HEK293 (cell line): Measurements from ENCODE around the gene PPARGC1A.

Experiments
- SCRT2 ChIP-seq: fragments of 450-650 bp; formaldehyde crosslinking; IDR thresholded peaks from 2 replicates; pipeline ENCODE4 v1.5.1; 2016; ENCODE audit warnings: missing biosample characterization, missing genetic modification characterization
- YY1 ChIP-seq: fragments of 450-650 bp; formaldehyde crosslinking; IDR thresholded peaks from 2 replicates; pipeline ENCODE4 v1.5.1; 2018; ENCODE audit warnings: missing biosample characterization, missing genetic modification characterization
- ZBTB20 ChIP-seq: fragments of 450-650 bp; formaldehyde crosslinking; IDR thresholded peaks from 2 replicates; pipeline ENCODE4 v1.5.1; 2016; ENCODE audit warnings: missing biosample characterization, missing genetic modification characterization
- ZNF350 ChIP-seq: fragments of 450-650 bp; formaldehyde crosslinking; IDR thresholded peaks from 2 replicates; pipeline ENCODE4 v1.5.0; 2017; ENCODE audit warnings: missing biosample characterization, mild to moderate bottlenecking, missing genetic modification characterization
- ZNF394 ChIP-seq: fragments of 450-650 bp; formaldehyde crosslinking; IDR thresholded peaks from 2 replicates; pipeline ENCODE4 v1.5.1; 2016; ENCODE audit warnings: missing biosample characterization, missing genetic modification characterization, mild to moderate bottlenecking, moderate library complexity, borderline replicate concordance
- ZNF654 ChIP-seq: fragments of 450-650 bp; formaldehyde crosslinking; IDR thresholded peaks from 2 replicates; pipeline ENCODE4 v1.5.1; 2016; ENCODE audit warnings: low read depth, missing biosample characterization, missing genetic modification characterization
- TF ChIP-seq, protein P1 (sequence below): fragments of 450-650 bp; formaldehyde crosslinking; optimal IDR thresholded peaks from 2 replicates; pipeline ENCODE3; 2016; ENCODE audit warnings: missing biosample characterization, mild to moderate bottlenecking, missing genetic modification characterization
- TF ChIP-seq, protein P2 (sequence below): fragments of 450-650 bp; formaldehyde crosslinking; IDR thresholded peaks from 2 replicates; pipeline ENCODE4 v1.5.1; 2016; ENCODE audit warnings: missing biosample characterization, missing genetic modification characterization
- TF ChIP-seq, protein P3 (sequence below): fragments of 450-650 bp; formaldehyde crosslinking; IDR thresholded peaks from 2 replicates; pipeline ENCODE4 v1.5.1; 2016; ENCODE audit warnings: missing biosample characterization, missing genetic modification characterization

DNA sequence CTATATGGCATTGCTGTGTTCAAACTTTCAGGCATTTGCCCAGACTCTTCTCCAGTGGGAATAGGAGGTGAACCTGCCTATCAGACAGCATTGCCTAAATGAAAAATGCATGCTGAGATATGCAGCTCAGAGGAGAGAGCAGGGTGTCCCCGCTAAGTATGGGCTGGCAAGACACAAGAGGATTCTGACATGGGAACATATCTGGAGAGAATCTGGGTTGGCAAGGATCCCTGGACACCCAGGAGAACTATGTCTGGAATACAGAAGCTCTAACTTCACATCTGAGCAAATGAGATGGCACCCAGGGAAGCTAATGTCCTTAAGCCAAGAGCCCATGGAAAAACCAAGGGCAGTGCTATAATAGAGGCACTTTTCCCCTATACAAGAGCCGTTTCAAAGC is 18.4 kb downstream of the PPARGC1A start:
- TF ChIP-seq, protein P1, sequence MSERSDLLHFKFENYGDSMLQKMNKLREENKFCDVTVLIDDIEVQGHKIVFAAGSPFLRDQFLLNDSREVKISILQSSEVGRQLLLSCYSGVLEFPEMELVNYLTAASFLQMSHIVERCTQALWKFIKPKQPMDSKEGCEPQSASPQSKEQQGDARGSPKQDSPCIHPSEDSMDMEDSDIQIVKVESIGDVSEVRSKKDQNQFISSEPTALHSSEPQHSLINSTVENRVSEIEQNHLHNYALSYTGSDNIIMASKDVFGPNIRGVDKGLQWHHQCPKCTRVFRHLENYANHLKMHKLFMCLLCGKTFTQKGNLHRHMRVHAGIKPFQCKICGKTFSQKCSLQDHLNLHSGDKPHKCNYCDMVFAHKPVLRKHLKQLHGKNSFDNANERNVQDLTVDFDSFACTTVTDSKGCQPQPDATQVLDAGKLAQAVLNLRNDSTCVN (tag by site-specific recombination): no peak
- no peak for TF ChIP-seq ZNF394 (tag by site-specific recombination)
- no peak for TF ChIP-seq SCRT2 (tag by site-specific recombination)
- TF ChIP-seq, protein P2, sequence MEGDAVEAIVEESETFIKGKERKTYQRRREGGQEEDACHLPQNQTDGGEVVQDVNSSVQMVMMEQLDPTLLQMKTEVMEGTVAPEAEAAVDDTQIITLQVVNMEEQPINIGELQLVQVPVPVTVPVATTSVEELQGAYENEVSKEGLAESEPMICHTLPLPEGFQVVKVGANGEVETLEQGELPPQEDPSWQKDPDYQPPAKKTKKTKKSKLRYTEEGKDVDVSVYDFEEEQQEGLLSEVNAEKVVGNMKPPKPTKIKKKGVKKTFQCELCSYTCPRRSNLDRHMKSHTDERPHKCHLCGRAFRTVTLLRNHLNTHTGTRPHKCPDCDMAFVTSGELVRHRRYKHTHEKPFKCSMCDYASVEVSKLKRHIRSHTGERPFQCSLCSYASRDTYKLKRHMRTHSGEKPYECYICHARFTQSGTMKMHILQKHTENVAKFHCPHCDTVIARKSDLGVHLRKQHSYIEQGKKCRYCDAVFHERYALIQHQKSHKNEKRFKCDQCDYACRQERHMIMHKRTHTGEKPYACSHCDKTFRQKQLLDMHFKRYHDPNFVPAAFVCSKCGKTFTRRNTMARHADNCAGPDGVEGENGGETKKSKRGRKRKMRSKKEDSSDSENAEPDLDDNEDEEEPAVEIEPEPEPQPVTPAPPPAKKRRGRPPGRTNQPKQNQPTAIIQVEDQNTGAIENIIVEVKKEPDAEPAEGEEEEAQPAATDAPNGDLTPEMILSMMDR (tag by site-specific recombination): no peak
- TF ChIP-seq, protein P3, sequence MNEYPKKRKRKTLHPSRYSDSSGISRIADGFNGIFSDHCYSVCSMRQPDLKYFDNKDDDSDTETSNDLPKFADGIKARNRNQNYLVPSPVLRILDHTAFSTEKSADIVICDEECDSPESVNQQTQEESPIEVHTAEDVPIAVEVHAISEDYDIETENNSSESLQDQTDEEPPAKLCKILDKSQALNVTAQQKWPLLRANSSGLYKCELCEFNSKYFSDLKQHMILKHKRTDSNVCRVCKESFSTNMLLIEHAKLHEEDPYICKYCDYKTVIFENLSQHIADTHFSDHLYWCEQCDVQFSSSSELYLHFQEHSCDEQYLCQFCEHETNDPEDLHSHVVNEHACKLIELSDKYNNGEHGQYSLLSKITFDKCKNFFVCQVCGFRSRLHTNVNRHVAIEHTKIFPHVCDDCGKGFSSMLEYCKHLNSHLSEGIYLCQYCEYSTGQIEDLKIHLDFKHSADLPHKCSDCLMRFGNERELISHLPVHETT (tag by site-specific recombination): no peak
- no peak for TF ChIP-seq YY1
- TF ChIP-seq ZNF350 (tag by site-specific recombination): no peak
- TF ChIP-seq ZNF654 (tag by site-specific recombination): no peak
- TF ChIP-seq ZBTB20 (tag by site-specific recombination): no peak
